Stimulated activated CD4-positive, alpha-beta T cell treated with anti-CD3 and anti-CD28 coated beads, TNF-alpha, amount 100 ng/mL, for 4 hours (primary cell): ENCODE data around the gene AAK1.
"Not testable (repeated sequence)": the region's sequence is repeated elsewhere in the genome, so short reads cannot be mapped to it uniquely, and the experiment has no call there.

ENCODE experiments used
- DNase-seq, 3 experiments: peaks; one replicate each; pipeline ENCODE4 v3.0.0-alpha.2; 2020; ENCODE audit warnings: low read depth in 3 of 3

Gene AAK1

GRCh38 chr2:69643602-69644505 lies at the start of gene AAK1:
Gene AAK1 (minus strand): TSS chr2:69643739. CDS start chr2:69643040, 699 bp downstream.
- peak; percentile 56 to 81 (median 61) for DNase-seq

DNA sequence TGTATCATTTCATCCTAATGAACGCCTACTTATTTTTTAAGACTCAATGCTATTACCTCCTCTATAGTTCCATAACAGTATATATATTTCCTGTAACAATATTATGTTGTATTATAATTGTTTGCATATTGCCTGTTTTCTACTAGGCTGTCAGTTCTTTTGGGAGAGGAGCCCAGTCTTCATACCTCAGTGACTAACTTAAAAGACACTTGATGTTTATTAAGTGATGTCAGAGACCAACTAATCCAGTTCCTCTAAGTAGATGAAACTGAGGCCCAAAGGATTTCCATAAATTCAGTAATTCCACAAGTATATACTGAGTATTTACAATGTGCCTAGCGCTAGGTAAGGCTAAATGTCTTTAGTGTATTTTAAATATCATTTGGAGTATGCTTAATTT lies 48.9 kb upstream of the AAK1 start:
- no peak for DNase-seq

DNA sequence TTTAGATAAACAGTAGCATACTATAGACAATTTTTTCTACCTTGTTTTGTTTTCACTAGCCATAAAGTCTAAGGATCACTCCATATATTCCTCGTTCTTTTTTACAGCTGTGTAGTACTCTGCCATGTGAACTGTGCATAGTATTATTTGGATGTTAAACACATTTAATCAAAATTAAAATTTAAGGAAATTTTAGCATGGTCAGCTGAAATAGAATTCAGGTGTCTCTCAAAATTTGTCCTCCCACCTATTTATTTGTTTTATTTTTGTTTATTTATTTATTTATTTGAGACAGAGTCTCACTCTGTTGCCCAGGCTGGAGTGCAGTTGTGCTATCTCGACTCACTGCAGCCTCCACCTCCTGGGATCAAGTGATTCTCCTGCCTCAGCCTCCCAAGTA lies 46.4 kb upstream of the AAK1 start:
- no peak for DNase-seq

GRCh38 chr2:69689466-69689865 lies 45.9 kb upstream of the AAK1 start:
- no peak for DNase-seq

DNA sequence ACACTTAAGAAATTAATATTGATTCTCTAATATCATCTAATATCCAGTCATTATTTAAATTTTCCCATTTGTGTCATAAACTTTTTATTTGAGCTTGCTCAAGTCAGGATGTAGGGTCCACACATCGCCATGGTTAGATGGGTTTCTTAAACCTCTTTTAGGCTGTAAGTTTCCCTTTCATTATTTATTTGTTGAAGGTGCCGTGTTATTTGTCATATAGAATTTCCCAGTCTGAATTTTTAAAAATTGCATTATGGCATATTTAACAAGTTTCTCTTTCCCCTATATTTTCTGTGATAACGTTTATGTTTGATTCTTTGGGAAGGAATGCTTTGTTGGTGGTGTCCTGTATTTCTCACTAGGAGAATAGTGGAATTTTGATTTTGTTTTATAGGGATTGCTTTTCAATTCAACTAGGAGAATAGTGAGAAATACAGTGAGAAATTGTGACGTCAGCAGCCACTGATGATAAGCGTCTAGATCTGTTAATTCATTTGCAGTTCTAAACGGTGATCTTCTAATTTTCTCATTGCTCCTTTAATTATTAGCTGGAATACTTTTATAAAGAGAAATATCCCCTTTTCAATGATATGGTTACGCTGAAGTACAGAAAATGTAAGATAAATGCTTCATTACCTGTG lies 44.6 kb upstream of the AAK1 start:
- DNase-seq, result no peak

GRCh38 chr2:69686813-69687212 lies 43.3 kb upstream of the AAK1 start:
- no peak for DNase-seq

GRCh38 chr2:69685321-69686048 lies 41.9 kb upstream of the AAK1 start:
- DNase-seq, result no peak

GRCh38 chr2:69683170-69683971 lies 39.8 kb upstream of the AAK1 start:
- DNase-seq, result no peak

- no peak for DNase-seq
Observed at GRCh38 chr2:69682525-69682924, 39.0 kb upstream of the AAK1 start.

- no peak for DNase-seq
Observed at GRCh38 chr2:69680001-69680675, 36.6 kb upstream of the AAK1 start.

DNA sequence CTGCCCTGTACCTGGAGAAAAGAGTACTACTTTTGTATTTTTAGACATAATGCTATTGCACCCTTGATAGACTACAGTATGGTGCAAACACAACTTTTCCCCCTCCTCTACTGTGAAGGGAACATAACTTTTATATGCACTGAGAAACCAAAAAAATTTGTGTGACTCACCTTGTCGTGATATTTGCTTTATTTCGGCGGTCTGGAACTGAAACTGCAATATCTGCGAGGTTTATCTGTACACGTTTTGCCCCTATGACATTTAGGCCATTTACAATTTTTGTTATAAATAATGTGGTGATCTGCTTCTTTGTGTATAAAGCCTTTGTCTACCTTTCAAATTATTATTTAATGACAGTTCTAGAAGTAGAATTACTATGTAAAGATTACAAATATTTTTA lies 34.4 kb upstream of the AAK1 start:
- no peak for DNase-seq

GRCh38 chr2:69676146-69676545 lies 32.6 kb upstream of the AAK1 start:
- no peak for DNase-seq

GRCh38 chr2:69674316-69674670 lies 30.8 kb upstream of the AAK1 start:
- DNase-seq, result no peak

- DNase-seq, result not testable (repeated sequence)
Observed at GRCh38 chr2:69673098-69673497, 29.6 kb upstream of the AAK1 start.

GRCh38 chr2:69669666-69670065 lies 26.1 kb upstream of the AAK1 start:
- DNase-seq, result no peak

GRCh38 chr2:69668598-69668997 lies 25.1 kb upstream of the AAK1 start:
- DNase-seq, result no peak

- no peak for DNase-seq
Observed at GRCh38 chr2:69667805-69668382, 24.4 kb upstream of the AAK1 start.

DNA sequence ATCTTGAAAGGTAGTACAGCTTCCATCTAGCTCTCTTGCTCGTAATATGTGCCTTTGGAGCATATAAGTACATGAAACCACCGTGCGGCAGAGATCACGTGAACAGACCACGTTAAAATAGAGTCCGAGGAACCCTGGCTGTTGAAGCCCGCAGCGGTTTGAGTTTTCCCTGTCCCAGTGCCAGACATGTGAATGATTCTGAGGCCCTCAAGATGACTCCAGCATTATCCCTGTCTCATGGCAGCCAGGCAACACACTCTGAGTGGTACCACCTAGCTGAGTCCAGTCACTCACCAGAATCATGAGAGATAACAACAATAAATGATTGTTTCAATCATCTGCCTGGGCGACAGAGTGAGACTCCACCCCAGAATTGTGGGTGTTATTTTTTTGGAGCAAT lies 21.6 kb upstream of the AAK1 start:
- no peak for DNase-seq

- no peak for DNase-seq
Observed at GRCh38 chr2:69663860-69664259, 20.3 kb upstream of the AAK1 start.

GRCh38 chr2:69662547-69662946 lies 19.0 kb upstream of the AAK1 start:
- not testable (repeated sequence) for DNase-seq

- DNase-seq, result no peak
Observed at GRCh38 chr2:69660637-69661036, 17.1 kb upstream of the AAK1 start.
